HepG2 (cell line): ENCODE measurements around the gene WNT6.

Source experiments
- CEBPG ChIP-seq: IDR thresholded peaks from 2 replicates; pipeline ENCODE4 v1.6.1; 2016
- CTCF ChIP-seq: sonication (generic); formaldehyde crosslinking; IDR thresholded peaks from 2 replicates; pipeline ENCODE4 v1.5.0; 2020; ENCODE audit warnings: mild to moderate bottlenecking, missing genetic modification reagents, moderate library complexity
- FOXM1 ChIP-seq: sonication (generic); formaldehyde crosslinking; IDR thresholded peaks from 2 replicates; pipeline ENCODE4 v1.5.0; 2020; ENCODE audit warnings: missing genetic modification reagents
- HNRNPL ChIP-seq: fragments of 200-400 bp; formaldehyde crosslinking; IDR thresholded peaks from 2 replicates; pipeline ENCODE4 v1.6.1; 2017; ENCODE audit warnings: mild to moderate bottlenecking, low read depth, low read length
- PHF8 ChIP-seq: sonication (generic); formaldehyde crosslinking; IDR thresholded peaks from 2 replicates; pipeline ENCODE4 v1.5.0; 2020; ENCODE audit warnings: missing genetic modification reagents

GRCh38 chr2:218815244-218815637 is 44.4 kb upstream of the WNT6 start:
- no peak for TF ChIP-seq PHF8 (CRISPR knock-in tag)
- TF ChIP-seq CTCF = no peak
- TF ChIP-seq CEBPG (CRISPR knock-in tag) = no peak
- no peak for TF ChIP-seq FOXM1 (CRISPR knock-in tag)
- TF ChIP-seq HNRNPL = no peak
